Keratinocyte (primary cell): Measurements from ENCODE around the gene ANOS1.

Source experiments
- EZH2 ChIP-seq: IDR thresholded peaks from one replicate; pipeline ENCODE4 v1.6.1; 2012; ENCODE audit warnings: inconsistent platforms, mild to moderate bottlenecking, low read length, moderate library complexity
- TF ChIP-seq, protein P1 (sequence below), 3 experiments: IDR thresholded peaks in 1 of 3; conservative IDR thresholded peaks in 1 of 3; optimal IDR thresholded peaks in 1 of 3; 2 replicates in 2 of 3; 3 replicates in 1 of 3; pipeline versions ENCODE3 to v1.5.1; 2011; ENCODE audit warnings: low read length in 3 of 3, mild to moderate bottlenecking in 3 of 3, moderate library complexity in 2 of 3, control low read depth in 1 of 3, inconsistent platforms in 1 of 3; ENCODE audit not compliant: insufficient read depth in 2 of 3; ENCODE audit errors: extremely low read depth in 1 of 3

DNA sequence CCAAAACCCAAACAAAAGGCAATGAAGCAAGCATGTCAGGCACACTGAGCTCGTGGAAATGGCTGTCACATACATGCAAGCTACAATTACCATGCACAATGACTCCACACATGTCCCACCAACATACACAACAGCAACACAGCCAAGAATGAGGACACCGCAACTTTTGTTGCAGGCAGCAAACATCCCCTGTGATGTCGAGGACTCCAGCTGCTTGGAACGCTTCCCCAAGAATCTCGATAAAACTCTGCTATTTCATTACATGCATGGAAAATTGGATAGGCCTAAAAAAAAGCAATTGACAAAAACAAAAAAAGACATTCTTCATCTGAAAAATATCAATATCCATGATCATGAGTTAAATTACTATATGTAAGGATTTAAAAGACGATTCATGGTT, 11.8 kb downstream of the ANOS1 start:
- TF ChIP-seq, protein P1, sequence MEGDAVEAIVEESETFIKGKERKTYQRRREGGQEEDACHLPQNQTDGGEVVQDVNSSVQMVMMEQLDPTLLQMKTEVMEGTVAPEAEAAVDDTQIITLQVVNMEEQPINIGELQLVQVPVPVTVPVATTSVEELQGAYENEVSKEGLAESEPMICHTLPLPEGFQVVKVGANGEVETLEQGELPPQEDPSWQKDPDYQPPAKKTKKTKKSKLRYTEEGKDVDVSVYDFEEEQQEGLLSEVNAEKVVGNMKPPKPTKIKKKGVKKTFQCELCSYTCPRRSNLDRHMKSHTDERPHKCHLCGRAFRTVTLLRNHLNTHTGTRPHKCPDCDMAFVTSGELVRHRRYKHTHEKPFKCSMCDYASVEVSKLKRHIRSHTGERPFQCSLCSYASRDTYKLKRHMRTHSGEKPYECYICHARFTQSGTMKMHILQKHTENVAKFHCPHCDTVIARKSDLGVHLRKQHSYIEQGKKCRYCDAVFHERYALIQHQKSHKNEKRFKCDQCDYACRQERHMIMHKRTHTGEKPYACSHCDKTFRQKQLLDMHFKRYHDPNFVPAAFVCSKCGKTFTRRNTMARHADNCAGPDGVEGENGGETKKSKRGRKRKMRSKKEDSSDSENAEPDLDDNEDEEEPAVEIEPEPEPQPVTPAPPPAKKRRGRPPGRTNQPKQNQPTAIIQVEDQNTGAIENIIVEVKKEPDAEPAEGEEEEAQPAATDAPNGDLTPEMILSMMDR (optimal IDR thresholded peaks at IDR 0.05 in 1 of 3, IDR thresholded peaks at IDR 0.05 in 1 of 3, conservative IDR thresholded peaks at IDR 0.05 in 1 of 3; ENCODE audit: extremely low read depth in 1 of 3, insufficient read depth in 2 of 3, low read length in 3 of 3): no peak
- no peak for TF ChIP-seq EZH2
